HG02870 (cell line): ENCODE results near the gene RCBTB2.
"Not testable (repeated sequence)": the region's sequence is repeated elsewhere in the genome, so short reads cannot be mapped to it uniquely, and the experiment has no call there.

Source experiments
- ATAC-seq: cut with Tn5 transposase; IDR thresholded peaks from one replicate; pipeline ENCODE4 v1.9.1; 2021; ENCODE audit warnings: mild to moderate bottlenecking, moderate library complexity; ENCODE audit not compliant: unreplicated experiment

RCBTB2 gene

GRCh38 chr13:48457578-48458242 is 75.2 kb downstream of the RCBTB2 start:
- no peak for ATAC-seq

GRCh38 chr13:48456546-48456945 is 76.3 kb downstream of the RCBTB2 start:
- ATAC-seq = no peak

- not testable (repeated sequence) for ATAC-seq
Observed at GRCh38 chr13:48451196-48451595, 81.7 kb downstream of the RCBTB2 start.

- ATAC-seq = no peak
Observed at GRCh38 chr13:48449656-48450055, 83.2 kb downstream of the RCBTB2 start.

DNA sequence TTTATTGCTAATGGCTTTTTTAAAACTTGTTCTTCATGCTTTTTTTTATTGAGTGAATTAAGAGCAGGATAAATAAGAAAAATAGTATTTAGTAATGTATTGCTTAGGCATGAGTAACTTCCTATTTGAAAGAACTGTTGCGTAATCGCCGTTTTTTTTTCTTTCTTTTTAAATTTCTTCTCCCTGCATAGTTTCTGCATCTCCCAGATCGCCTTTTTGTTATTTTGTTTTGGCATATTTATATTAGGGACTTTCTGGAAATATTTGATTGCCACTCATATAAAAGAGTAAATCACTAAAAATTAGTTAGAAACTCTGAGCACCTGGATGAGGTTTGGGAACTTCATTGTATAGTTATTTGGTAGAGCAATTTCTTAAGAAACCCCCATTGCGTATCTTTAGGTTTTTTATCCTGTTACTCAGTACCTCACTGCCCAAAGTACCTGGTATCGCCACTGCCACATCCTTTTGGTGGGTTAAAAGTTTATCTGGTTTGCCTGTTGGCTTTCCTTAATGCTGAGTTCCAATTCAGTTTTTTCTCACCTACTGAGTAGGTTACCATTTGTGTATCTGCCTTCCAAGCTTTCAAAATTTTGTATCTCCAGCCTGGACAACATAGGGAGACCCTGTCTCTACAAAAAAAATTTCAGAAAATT is 83.8 kb downstream of the RCBTB2 start:
- ATAC-seq = no peak

- ATAC-seq = no peak
Observed at GRCh38 chr13:48448285-48448958, 84.5 kb downstream of the RCBTB2 start.

GRCh38 chr13:48446464-48446863 is 86.4 kb downstream of the RCBTB2 start:
- no peak for ATAC-seq

DNA sequence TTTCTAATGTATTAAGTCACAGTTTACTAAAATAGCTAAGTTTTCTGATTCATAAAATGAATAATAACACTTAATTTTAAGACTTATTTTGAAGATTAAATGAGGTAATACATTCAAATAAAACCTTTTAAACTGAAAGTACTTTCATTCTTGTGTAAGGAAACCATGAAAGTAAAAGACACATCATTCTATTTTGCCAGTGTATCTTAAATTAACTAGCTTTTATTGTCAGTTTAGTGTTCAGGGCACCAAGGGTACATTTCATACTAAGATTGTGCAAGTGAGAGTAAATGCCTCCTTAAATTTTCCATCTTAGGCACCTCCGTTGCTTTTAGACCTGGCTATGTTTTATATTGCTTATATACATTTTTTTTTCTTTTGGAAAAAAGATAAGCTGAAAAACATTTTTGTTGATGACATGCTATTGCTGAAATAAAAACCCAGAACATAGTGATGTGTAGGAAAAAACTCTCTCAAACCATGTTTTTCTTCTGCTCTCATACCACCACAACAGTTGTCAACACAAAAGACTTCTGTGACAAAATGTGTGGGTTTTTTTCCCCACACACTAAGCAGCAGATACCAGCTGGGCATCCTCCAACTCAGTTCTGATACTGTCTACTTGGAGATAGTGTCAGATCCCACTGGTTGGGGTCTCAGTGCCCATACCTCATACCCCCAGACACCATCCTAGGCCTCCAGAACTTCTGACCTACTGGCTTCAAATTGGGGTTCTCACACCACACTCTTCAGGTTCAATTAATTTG is 89.3 kb downstream of the RCBTB2 start:
- ATAC-seq = no peak
